ENCODE data around the gene C22orf39.

The C22orf39 gene

GRCh38 chr22:19488884-19489843, 41.7 kb upstream of the C22orf39 start:
- no peak for TF ChIP-seq CTCF (conservative IDR thresholded peaks at IDR 0.05; ENCODE audit: low read depth, low read length)
- H3K36me3 ChIP-seq (ENCODE audit: insufficient read depth), result peaks cover 5% of the 10 kb centered on the region; the same call in 1 of the 2 replicates

GRCh38 chr22:19488285-19488684, 40.8 kb upstream of the C22orf39 start:
- Histone ChIP-seq H3K4me1 (ENCODE audit: low read depth, poor library complexity, severe bottlenecking) (peaks cover 4% of the 10 kb centered on the region), H3K4me3 (IDR thresholded peaks at IDR 0.05; ENCODE audit: insufficient read depth, low read depth, low read length) (no peak overlapping the region), H2AFZ (ENCODE audit: low read depth) (no peak overlapping the region), H3K9ac (no peak overlapping the region), H3K36me3 (ENCODE audit: insufficient read depth) (peaks cover 8% of the 10 kb centered on the region; the same call in 1 of the 2 replicates), H3K4me2 (no peak overlapping the region), H4K20me1 (ENCODE audit: insufficient read depth) (0 out of 2 replicates have a peak, but pooled peaks cover 3% of the 10 kb centered on the region), H3K79me2 (ENCODE audit: insufficient read depth, low read depth) (no peaks in the 10 kb centered on the region), H3K27ac (no peak overlapping the region), H3K27me3 (ENCODE audit: insufficient read depth, low read depth) (no peaks in the 10 kb centered on the region)
- TF ChIP-seq CTCF (conservative IDR thresholded peaks at IDR 0.05; ENCODE audit: low read depth, low read length), result no peak

More at GRCh38 chr22:19488884-19489843, 41.7 kb upstream of the C22orf39 start:
- Histone ChIP-seq H3K4me1 (ENCODE audit: low read depth, poor library complexity, severe bottlenecking) (peaks cover 4% of the 10 kb centered on the region), H2AFZ (ENCODE audit: low read depth) (no peak overlapping the region), H3K27me3 (ENCODE audit: insufficient read depth, low read depth) (no peaks in the 10 kb centered on the region), H3K79me2 (ENCODE audit: insufficient read depth, low read depth) (no peaks in the 10 kb centered on the region), H3K27ac (no peak overlapping the region), H3K4me3 (IDR thresholded peaks at IDR 0.05; ENCODE audit: insufficient read depth, low read depth, low read length) (no peak overlapping the region), H3K9ac (no peak overlapping the region), H3K4me2 (no peak overlapping the region), H4K20me1 (ENCODE audit: insufficient read depth) (0 out of 2 replicates have a peak, but pooled peaks cover 3% of the 10 kb centered on the region)

- no peaks in the 10 kb centered on the region for H3K27me3 ChIP-seq (ENCODE audit: insufficient read depth, low read depth)
- peaks cover 22% of the 10 kb centered on the region; the same call in 1 of the 2 replicates for H3K79me2 ChIP-seq (ENCODE audit: insufficient read depth, low read depth)
- H3K36me3 ChIP-seq (ENCODE audit: insufficient read depth), result 0 out of 2 replicates have a peak, but pooled peaks cover 3% of the 10 kb centered on the region
- H3K4me3 ChIP-seq (IDR thresholded peaks at IDR 0.05; ENCODE audit: insufficient read depth, low read depth, low read length), result no peak overlapping the region
- no peak overlapping the region for H2AFZ ChIP-seq (ENCODE audit: low read depth)
- no peak overlapping the region for H3K9ac ChIP-seq
- no peaks in the 10 kb centered on the region for H4K20me1 ChIP-seq (ENCODE audit: insufficient read depth)
- no peak overlapping the region for H3K27ac ChIP-seq
- peaks cover 6% of the 10 kb centered on the region for H3K4me1 ChIP-seq (ENCODE audit: low read depth, poor library complexity, severe bottlenecking)
- no peak for TF ChIP-seq CTCF (conservative IDR thresholded peaks at IDR 0.05; ENCODE audit: low read depth, low read length)
- H3K4me2 ChIP-seq, result no peak overlapping the region
Measured at GRCh38 chr22:19483481-19484244, 36.2 kb upstream of the C22orf39 start.

- Histone ChIP-seq H3K9ac (no peak overlapping the region), H3K27me3 (ENCODE audit: insufficient read depth, low read depth) (no peaks in the 10 kb centered on the region), H4K20me1 (ENCODE audit: insufficient read depth) (no peaks in the 10 kb centered on the region), H3K27ac (no peak overlapping the region), H3K36me3 (ENCODE audit: insufficient read depth) (0 out of 2 replicates have a peak, but pooled peaks cover 3% of the 10 kb centered on the region), H3K4me1 (ENCODE audit: low read depth, poor library complexity, severe bottlenecking) (peaks cover 10% of the 10 kb centered on the region), H3K4me2 (no peak overlapping the region), H2AFZ (ENCODE audit: low read depth) (no peak overlapping the region), H3K4me3 (IDR thresholded peaks at IDR 0.05; ENCODE audit: insufficient read depth, low read depth, low read length) (no peak overlapping the region), H3K79me2 (ENCODE audit: insufficient read depth, low read depth) (peaks cover 35% of the 10 kb centered on the region)
- no peak for TF ChIP-seq CTCF (conservative IDR thresholded peaks at IDR 0.05; ENCODE audit: low read depth, low read length)
Measured at GRCh38 chr22:19482297-19482696, 34.8 kb upstream of the C22orf39 start.
